ENCODE measurements around the gene ADAMTS17.

Gene ADAMTS17

DNA sequence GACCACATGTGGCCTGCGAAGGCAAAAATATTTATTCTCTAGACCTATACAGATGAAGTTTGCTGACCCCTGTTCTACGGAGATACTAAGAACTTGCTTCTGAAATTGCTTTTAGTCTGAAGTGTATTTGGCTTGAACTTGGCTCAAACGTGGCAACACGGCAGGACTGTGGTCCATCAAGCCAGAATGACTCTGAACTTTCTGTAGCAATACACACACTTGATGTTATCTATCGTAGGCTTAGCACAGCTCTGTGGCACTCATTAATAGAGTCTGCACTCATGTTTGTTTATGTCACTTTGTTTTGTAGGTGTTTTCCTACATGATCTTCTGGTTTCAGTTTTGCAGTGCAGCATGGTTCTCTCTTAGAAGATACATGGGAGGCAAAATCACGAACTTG, 298.1 kb downstream of the ADAMTS17 start:
- TF ChIP-seq, protein P1, sequence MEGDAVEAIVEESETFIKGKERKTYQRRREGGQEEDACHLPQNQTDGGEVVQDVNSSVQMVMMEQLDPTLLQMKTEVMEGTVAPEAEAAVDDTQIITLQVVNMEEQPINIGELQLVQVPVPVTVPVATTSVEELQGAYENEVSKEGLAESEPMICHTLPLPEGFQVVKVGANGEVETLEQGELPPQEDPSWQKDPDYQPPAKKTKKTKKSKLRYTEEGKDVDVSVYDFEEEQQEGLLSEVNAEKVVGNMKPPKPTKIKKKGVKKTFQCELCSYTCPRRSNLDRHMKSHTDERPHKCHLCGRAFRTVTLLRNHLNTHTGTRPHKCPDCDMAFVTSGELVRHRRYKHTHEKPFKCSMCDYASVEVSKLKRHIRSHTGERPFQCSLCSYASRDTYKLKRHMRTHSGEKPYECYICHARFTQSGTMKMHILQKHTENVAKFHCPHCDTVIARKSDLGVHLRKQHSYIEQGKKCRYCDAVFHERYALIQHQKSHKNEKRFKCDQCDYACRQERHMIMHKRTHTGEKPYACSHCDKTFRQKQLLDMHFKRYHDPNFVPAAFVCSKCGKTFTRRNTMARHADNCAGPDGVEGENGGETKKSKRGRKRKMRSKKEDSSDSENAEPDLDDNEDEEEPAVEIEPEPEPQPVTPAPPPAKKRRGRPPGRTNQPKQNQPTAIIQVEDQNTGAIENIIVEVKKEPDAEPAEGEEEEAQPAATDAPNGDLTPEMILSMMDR (conservative IDR thresholded peaks at IDR 0.05), result no peak
- H3K27ac ChIP-seq, result peak overlapping the region; percentile 72

DNA sequence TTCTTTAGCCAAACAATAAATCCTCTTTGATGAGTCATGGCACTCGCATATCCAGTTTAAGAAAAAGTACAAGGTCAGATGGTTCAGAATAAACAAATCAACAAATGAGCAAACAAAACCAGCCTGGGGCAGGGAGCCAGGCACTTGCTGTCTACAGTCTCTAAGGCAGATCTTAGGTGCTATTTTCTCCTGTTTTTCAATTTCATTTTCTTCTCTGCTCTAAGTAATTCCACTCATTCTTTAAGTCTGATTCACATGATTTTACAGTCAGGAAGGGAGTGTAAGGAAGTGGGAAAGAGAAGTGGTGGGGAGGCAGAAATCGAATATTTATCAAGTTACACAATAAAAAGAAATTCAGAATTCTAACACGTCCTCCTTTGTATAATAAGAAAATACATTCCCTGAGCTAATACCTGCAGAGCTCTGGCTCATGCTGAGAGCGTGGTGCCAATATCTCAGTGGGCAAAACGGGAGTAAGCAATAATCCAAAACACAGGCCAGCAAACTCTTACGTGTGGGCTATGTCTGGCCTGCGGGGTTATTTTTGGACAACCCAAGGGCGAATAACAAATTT, 298.6 kb downstream of the ADAMTS17 start:
- peak overlapping the region; percentile 72 for H3K27ac ChIP-seq
- TF ChIP-seq, protein P1 (conservative IDR thresholded peaks at IDR 0.05), result no peak

DNA sequence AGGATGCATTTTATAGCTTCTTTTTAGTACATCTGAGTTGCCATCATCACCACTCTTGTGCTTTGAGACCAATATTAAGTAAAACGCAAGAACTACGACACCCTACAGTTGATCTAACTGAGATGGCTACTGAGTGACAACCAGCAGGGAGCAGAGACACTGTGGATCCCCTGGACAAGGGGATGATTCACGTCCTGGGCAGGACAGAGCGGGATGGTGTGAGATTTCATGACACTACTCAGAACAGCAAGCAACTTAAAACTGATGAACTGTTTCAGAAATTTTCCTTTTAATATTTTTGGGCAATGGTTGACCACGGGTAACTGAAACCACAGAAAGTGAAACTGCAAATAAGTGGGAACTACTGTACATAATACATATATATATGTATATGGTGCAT, 299.2 kb downstream of the ADAMTS17 start:
- peak overlapping the region; percentile 72 for H3K27ac ChIP-seq
- TF ChIP-seq, protein P1 (conservative IDR thresholded peaks at IDR 0.05), result no peak

DNA sequence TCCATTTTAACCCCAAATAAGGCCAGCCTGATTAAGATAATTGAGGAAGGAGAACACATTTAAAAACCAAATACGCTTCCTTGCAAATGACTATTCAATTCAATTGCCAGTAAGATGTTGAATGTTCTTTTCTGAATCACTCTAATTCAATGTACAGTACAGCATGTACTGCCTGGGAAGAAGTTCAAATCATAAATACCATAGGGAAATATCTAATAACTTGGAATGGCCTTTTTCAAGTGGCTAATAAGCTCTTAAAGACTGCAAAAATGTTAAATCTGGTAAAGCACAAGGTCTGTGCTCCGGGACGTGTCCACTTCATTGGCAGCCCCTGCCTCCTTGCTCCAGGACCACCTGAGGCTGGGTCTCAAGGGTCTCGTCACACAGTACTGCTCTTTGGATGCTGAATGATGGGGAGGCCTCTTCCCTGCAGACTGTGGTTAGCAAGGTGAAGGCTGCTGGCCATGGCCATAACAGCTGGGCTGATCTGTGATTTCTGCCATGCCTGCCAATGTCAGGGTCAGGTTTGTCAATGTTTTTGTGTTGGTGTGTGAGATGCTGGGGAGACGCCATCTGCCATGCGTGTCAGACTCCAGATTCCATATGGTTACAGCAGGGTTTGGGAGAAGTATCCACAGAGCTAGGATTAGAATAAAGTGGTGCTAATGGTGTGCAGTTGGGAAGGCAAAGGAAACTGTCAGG, 300.5 kb downstream of the ADAMTS17 start:
- TF ChIP-seq, protein P1 (conservative IDR thresholded peaks at IDR 0.05), result no peak
- H3K27ac ChIP-seq, result no peak overlapping the region

DNA sequence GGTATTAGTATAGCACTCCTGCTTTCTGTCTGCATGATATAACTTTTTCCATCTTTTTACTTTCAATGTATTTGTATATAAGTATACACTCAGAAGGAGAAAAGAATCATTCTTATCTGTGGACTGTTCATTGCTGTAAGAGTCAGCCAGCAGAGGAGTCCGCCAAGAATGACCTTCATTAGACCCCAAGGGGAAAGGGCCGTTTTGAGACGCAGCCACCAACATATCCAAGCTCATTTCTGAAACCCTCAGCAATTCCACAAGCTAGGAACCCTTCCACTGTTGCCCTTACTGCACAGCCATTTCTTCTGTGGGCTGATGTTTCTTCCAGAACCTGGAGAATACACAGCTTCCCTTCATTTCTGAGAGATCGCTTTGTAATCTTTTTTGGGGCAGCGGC, 301.8 kb downstream of the ADAMTS17 start:
- H3K27ac ChIP-seq, result no peak overlapping the region
- TF ChIP-seq, protein P1 (conservative IDR thresholded peaks at IDR 0.05), result no peak

DNA sequence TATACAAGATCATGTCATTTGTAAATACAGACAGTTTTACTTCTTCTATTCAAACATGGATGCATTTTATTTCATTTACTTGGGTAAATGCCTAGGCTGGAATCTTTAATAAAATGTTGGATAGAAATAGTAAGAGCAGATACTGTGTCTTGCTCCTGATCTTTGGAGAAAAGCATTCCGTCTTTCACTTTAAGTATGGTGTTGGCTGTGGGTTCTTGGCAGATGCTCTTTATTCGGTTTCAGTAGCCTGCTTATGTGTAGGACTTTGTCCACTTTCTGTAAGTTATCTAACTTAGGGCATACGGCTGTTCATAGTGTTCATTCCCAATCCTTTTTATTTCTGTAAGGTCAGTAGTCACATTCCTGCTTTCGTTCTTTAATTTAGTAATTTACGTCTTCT, 303.0 kb downstream of the ADAMTS17 start:
- no peak overlapping the region for H3K27ac ChIP-seq
- TF ChIP-seq, protein P1 (conservative IDR thresholded peaks at IDR 0.05), result no peak

DNA sequence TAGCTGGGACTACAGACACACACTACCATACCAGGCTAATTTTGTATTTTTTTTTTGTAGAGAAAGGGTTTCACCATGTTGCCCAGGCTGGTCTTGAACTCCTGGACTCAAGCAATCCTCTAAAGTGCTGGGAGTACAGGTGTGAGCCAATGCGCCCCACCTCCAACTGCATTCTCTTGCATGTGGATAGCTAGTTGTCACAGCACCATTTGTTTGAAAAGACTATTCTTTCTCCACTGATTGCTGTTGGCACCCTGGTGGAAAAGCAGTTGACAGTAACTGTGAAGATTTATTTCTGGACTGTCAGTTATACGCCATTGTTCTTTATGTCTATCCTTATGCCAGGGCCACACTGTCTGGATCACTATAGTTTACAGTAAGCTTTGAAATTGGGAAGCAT, 303.9 kb downstream of the ADAMTS17 start:
- TF ChIP-seq, protein P1 (conservative IDR thresholded peaks at IDR 0.05), result no peak
- no peak overlapping the region for H3K27ac ChIP-seq

Data from VCaP (cell line).